ENCODE measurements around the gene MARCO.

MARCO gene

GRCh38 chr2:119024152-119024551 lies 82.2 kb downstream of the MARCO start (continued):
- TF ChIP-seq ZFP3 (CRISPR knock-in tag; IDR thresholded peaks at IDR 0.05) (no peak), ZNF565 (CRISPR knock-in tag; conservative IDR thresholded peaks at IDR 0.05; ENCODE audit: low read depth) (no peak)

GRCh38 chr2:119024568-119024967 lies 82.6 kb downstream of the MARCO start:
- no peak for ATAC-seq
- TF ChIP-seq ZNF8 (CRISPR knock-in tag; IDR thresholded peaks at IDR 0.05) (no peak), CSDC2 (CRISPR knock-in tag; IDR thresholded peaks at IDR 0.05) (no peak)
- TF ChIP-seq, protein P1, sequence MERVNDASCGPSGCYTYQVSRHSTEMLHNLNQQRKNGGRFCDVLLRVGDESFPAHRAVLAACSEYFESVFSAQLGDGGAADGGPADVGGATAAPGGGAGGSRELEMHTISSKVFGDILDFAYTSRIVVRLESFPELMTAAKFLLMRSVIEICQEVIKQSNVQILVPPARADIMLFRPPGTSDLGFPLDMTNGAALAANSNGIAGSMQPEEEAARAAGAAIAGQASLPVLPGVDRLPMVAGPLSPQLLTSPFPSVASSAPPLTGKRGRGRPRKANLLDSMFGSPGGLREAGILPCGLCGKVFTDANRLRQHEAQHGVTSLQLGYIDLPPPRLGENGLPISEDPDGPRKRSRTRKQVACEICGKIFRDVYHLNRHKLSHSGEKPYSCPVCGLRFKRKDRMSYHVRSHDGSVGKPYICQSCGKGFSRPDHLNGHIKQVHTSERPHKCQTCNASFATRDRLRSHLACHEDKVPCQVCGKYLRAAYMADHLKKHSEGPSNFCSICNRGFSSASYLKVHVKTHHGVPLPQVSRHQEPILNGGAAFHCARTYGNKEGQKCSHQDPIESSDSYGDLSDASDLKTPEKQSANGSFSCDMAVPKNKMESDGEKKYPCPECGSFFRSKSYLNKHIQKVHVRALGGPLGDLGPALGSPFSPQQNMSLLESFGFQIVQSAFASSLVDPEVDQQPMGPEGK (CRISPR knock-in tag; IDR thresholded peaks at IDR 0.05; ENCODE audit: borderline replicate concordance) = no peak

DNA sequence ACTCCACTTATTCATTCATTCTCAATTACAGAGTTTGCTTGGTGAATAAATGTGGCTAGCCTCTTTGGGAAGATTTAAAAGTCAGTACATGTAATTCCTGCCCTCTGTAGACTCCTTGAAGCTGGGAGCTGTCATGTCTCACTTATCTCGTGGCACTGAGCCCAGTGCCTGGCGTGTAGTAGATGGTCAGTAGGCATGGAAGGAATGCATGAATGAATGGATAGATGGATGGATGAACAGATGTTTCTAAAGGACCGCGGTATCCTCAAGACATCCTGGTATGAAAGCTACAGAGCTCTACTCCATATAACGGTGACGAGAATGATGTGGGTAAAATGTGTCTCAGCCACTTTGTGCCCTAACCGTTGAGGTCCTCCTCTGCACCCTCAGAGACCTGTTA lies 83.0 kb downstream of the MARCO start:
- no peak for ATAC-seq
- TF ChIP-seq ZFP30 (CRISPR knock-in tag; IDR thresholded peaks at IDR 0.05) = no peak
- no peak for TF ChIP-seq TOX (CRISPR knock-in tag; IDR thresholded peaks at IDR 0.05; ENCODE audit: borderline replicate concordance)
- TF ChIP-seq TCF4 (CRISPR knock-in tag; IDR thresholded peaks at IDR 0.05; ENCODE audit: borderline replicate concordance) = no peak
- TF ChIP-seq ZFP3 (CRISPR knock-in tag; IDR thresholded peaks at IDR 0.05) = no peak
- no peak for TF ChIP-seq OSR1 (CRISPR knock-in tag; IDR thresholded peaks at IDR 0.05)
- TF ChIP-seq, protein P1 (CRISPR knock-in tag; IDR thresholded peaks at IDR 0.05; ENCODE audit: borderline replicate concordance) = no peak
- TF ChIP-seq ZNF70 (CRISPR knock-in tag; IDR thresholded peaks at IDR 0.05) = no peak
- TF ChIP-seq ZNF565 (CRISPR knock-in tag; conservative IDR thresholded peaks at IDR 0.05; ENCODE audit: low read depth) = no peak
- TF ChIP-seq ZNF8 (CRISPR knock-in tag; IDR thresholded peaks at IDR 0.05) = no peak
- TF ChIP-seq, protein P2, sequence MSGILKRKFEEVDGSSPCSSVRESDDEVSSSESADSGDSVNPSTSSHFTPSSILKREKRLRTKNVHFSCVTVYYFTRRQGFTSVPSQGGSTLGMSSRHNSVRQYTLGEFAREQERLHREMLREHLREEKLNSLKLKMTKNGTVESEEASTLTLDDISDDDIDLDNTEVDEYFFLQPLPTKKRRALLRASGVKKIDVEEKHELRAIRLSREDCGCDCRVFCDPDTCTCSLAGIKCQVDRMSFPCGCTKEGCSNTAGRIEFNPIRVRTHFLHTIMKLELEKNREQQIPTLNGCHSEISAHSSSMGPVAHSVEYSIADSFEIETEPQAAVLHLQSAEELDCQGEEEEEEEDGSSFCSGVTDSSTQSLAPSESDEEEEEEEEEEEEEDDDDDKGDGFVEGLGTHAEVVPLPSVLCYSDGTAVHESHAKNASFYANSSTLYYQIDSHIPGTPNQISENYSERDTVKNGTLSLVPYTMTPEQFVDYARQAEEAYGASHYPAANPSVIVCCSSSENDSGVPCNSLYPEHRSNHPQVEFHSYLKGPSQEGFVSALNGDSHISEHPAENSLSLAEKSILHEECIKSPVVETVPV (CRISPR knock-in tag; IDR thresholded peaks at IDR 0.05) = no peak

GRCh38 chr2:119025762-119026351 lies 83.9 kb downstream of the MARCO start:
- ATAC-seq = no peak
- TF ChIP-seq TSHZ2 (CRISPR knock-in tag; IDR thresholded peaks at IDR 0.05) (no peak), ZC3H10 (CRISPR knock-in tag; IDR thresholded peaks at IDR 0.05) (no peak), ARNTL (CRISPR knock-in tag; IDR thresholded peaks at IDR 0.05; ENCODE audit: borderline replicate concordance, low read depth) (no peak), ZFP3 (CRISPR knock-in tag; IDR thresholded peaks at IDR 0.05) (no peak), RARB (CRISPR knock-in tag; IDR thresholded peaks at IDR 0.05) (no peak)
- TF ChIP-seq, protein P2 (CRISPR knock-in tag; IDR thresholded peaks at IDR 0.05) = no peak

- no peak for ATAC-seq
- TF ChIP-seq CSDC2 (CRISPR knock-in tag; IDR thresholded peaks at IDR 0.05) (no peak), TOX (CRISPR knock-in tag; IDR thresholded peaks at IDR 0.05; ENCODE audit: borderline replicate concordance) (no peak), ARNTL (CRISPR knock-in tag; IDR thresholded peaks at IDR 0.05; ENCODE audit: borderline replicate concordance, low read depth) (no peak), TSHZ2 (CRISPR knock-in tag; IDR thresholded peaks at IDR 0.05) (no peak), ZC3H10 (CRISPR knock-in tag; IDR thresholded peaks at IDR 0.05) (no peak), BACH2 (CRISPR knock-in tag; IDR thresholded peaks at IDR 0.05; ENCODE audit: borderline replicate concordance) (no peak), ZFP3 (CRISPR knock-in tag; IDR thresholded peaks at IDR 0.05) (no peak), SNAI2 (CRISPR knock-in tag; IDR thresholded peaks at IDR 0.05) (no peak), GLIS3 (CRISPR knock-in tag; IDR thresholded peaks at IDR 0.05) (no peak), ZNF8 (CRISPR knock-in tag; IDR thresholded peaks at IDR 0.05) (no peak), OSR1 (CRISPR knock-in tag; IDR thresholded peaks at IDR 0.05) (no peak)
- TF ChIP-seq, protein P2 (CRISPR knock-in tag; IDR thresholded peaks at IDR 0.05) = no peak
These were observed 84.9 kb downstream of the MARCO start for GRCh38 chr2:119026890-119027289.

All from SK-N-SH treated with all-trans-retinoic acid at 6 μM for 48 hours (cell line).